GM23338 (cell line): ENCODE measurements around the gene RAB27B. TPM values are rescaled to one million over a fixed set of nuclear protein-coding genes. Genes with fewer than 3 reads are reported as not detected.

Source experiments
- ATAC-seq: fragments of 200-7000 bp; cut with Tn5 transposase; 3 replicates; pipeline ENCODE4 v1.9.1; 2020
- DNase-seq: peaks from one replicate; pipeline ENCODE4 v3.0.0-alpha.2; 2015; ENCODE audit warnings: low spot score
- H2AFZ ChIP-seq: fragments of 200-600 bp; sonication (generic); 2 replicates; pipeline ENCODE4 v1.8.0; 2016; ENCODE audit warnings: antibody characterized with exemption, mild to moderate bottlenecking, moderate library complexity
- H3F3A ChIP-seq: fragments of 200-600 bp; sonication (generic); replicated peaks from 2 replicates; pipeline ENCODE4 v1.8.0; 2017; ENCODE audit warnings: antibody characterized with exemption, mixed run types, low read depth
- H3K27ac ChIP-seq: fragments of 200-600 bp; sonication (generic); 2 replicates; pipeline ENCODE4 v1.6.1; 2016; ENCODE audit warnings: low read depth
- H3K27me3 ChIP-seq: fragments of 200-600 bp; sonication (generic); 2 replicates; pipeline ENCODE4 v1.8.0; 2016; ENCODE audit warnings: mild to moderate bottlenecking, mixed run types, moderate library complexity; ENCODE audit not compliant: insufficient read depth
- H3K36me3 ChIP-seq: fragments of 200-600 bp; sonication (generic); 2 replicates; pipeline ENCODE4 v1.8.0; 2016; ENCODE audit warnings: mild to moderate bottlenecking; ENCODE audit not compliant: insufficient read depth
- H3K4me1 ChIP-seq: fragments of 200-600 bp; sonication (generic); 2 replicates; pipeline ENCODE4 v1.8.0; 2016; ENCODE audit warnings: mild to moderate bottlenecking, moderate library complexity; ENCODE audit not compliant: insufficient read depth
- H3K4me2 ChIP-seq: fragments of 200-600 bp; sonication (generic); 2 replicates; pipeline ENCODE4 v1.7.1; 2017; ENCODE audit warnings: mixed run types
- H3K4me3 ChIP-seq: fragments of 200-600 bp; sonication (generic); 2 replicates; pipeline ENCODE4 v1.6.1; 2016; ENCODE audit warnings: mixed run types
- H3K79me2 ChIP-seq: fragments of 200-600 bp; sonication (generic); replicated peaks from 2 replicates; pipeline ENCODE4 v1.8.0; 2017; ENCODE audit warnings: mild to moderate bottlenecking; ENCODE audit not compliant: insufficient read depth
- H3K9me2 ChIP-seq: fragments of 200-600 bp; sonication (generic); 2 replicates; pipeline ENCODE4 v1.8.0; 2017; ENCODE audit not compliant: insufficient read depth
- H4K20me1 ChIP-seq: fragments of 200-600 bp; sonication (generic); replicated peaks from 2 replicates; pipeline ENCODE4 v1.8.0; 2017; ENCODE audit warnings: mild to moderate bottlenecking; ENCODE audit not compliant: insufficient read depth
- H3K27ac Mint-ChIP-seq: 2 replicates; pipeline ENCODE4 v1.8.0; 2020; ENCODE audit warnings: inconsistent platforms, mild to moderate bottlenecking, moderate library complexity, mixed read lengths
- H3K27me3 Mint-ChIP-seq: 3 replicates; pipeline ENCODE4 v1.8.0; 2022; ENCODE audit warnings: low read depth, mild to moderate bottlenecking, moderate library complexity, mixed read lengths, inconsistent platforms; ENCODE audit not compliant: insufficient read depth, poor library complexity
- H3K36me3 Mint-ChIP-seq: 3 replicates; pipeline ENCODE4 v1.8.0; 2021; ENCODE audit warnings: low read depth, mild to moderate bottlenecking, inconsistent platforms, moderate library complexity, mixed read lengths
- H3K4me1 Mint-ChIP-seq: 3 replicates; pipeline ENCODE4 v1.8.0; 2020; ENCODE audit warnings: mild to moderate bottlenecking, inconsistent platforms, mixed read lengths
- H3K4me3 Mint-ChIP-seq: 3 replicates; pipeline ENCODE4 v1.8.0; 2021; ENCODE audit warnings: moderate library complexity, mild to moderate bottlenecking, inconsistent platforms, mixed read lengths
- H3K9me3 Mint-ChIP-seq: 3 replicates; pipeline ENCODE4 v1.8.0; 2020; ENCODE audit warnings: moderate library complexity, mild to moderate bottlenecking, inconsistent platforms, mixed read lengths
- CREB1 ChIP-seq: fragments of 250-450 bp; sonication (Bioruptor Pico); IDR thresholded peaks from 2 replicates; pipeline ENCODE4 v1.5.0; 2020; ENCODE audit warnings: low read depth, mild to moderate bottlenecking, moderate library complexity
- ETS1 ChIP-seq: IDR thresholded peaks from 2 replicates; pipeline ENCODE4 v1.6.1; 2016; ENCODE audit warnings: antibody characterized with exemption
- EZH2 ChIP-seq: fragments of 200-600 bp; sonication (generic); IDR thresholded peaks from one replicate; pipeline ENCODE4 v1.8.0; 2017; ENCODE audit warnings: antibody characterized with exemption, mild to moderate bottlenecking, low read depth; ENCODE audit not compliant: unreplicated experiment
- POLR2AphosphoS5 ChIP-seq: IDR thresholded peaks from 2 replicates; pipeline ENCODE4 v1.6.1; 2016; ENCODE audit warnings: antibody characterized with exemption, low read depth
- STAT1 ChIP-seq: IDR thresholded peaks from one replicate; pipeline ENCODE4 v1.6.1; 2016; ENCODE audit warnings: antibody characterized with exemption; ENCODE audit not compliant: unreplicated experiment
- ZNF331 ChIP-seq: fragments of 250-450 bp; sonication (Bioruptor Pico); IDR thresholded peaks from 2 replicates; pipeline ENCODE4 v1.5.0; 2020; ENCODE audit warnings: low read depth, mild to moderate bottlenecking, moderate library complexity
- ZNF462 ChIP-seq: fragments of 250-450 bp; sonication (Bioruptor Pico); IDR thresholded peaks from 2 replicates; pipeline ENCODE4 v1.5.0; 2020; ENCODE audit warnings: mild to moderate bottlenecking, moderate library complexity
- polyA plus RNA-seq: library from polyadenylated mRNA; unstranded; fragments of >200 nt; fragmentation: Nextera tagmentation; extraction: Ambion mirVana; gene quantifications from 2 replicates; pipeline ENCODE4 v1.2.1, GENCODE V29; 2016
- total RNA-seq: library from RNA; depleted of rRNA; stranded (reverse); fragments of >200 nt; shearing (Covaris generic); gene quantifications from 2 replicates; pipeline ENCODE4 v1.2.3, GENCODE V29; 2014
- TF ChIP-seq, protein P1 (sequence below), 2 experiments: fragments of 200-600 bp in 1 of 2; sonication (generic) in 1 of 2; conservative IDR thresholded peaks; 2 replicates each; pipeline versions ENCODE4 v1.5.1 to v1.6.1; 2016 to 2017; ENCODE audit warnings: antibody characterized with exemption in 2 of 2, low read depth in 2 of 2, mild to moderate bottlenecking in 2 of 2, moderate library complexity in 1 of 2

RAB27B gene
- total and polyA plus RNA-seq, 2 experiments from 2014 or later, result 0.13 to 0.56 TPM

- Mint-ChIP-seq H3K4me3 (no peak overlapping the region), H3K9me3 (no peaks in the 10 kb centered on the region), H3K27me3 (no peaks in the 10 kb centered on the region), H3K36me3 (no peaks in the 10 kb centered on the region), H3K27ac (no peak overlapping the region), H3K4me1 (no peaks in the 10 kb centered on the region)
- Histone ChIP-seq H3K9me2 (no peaks in the 10 kb centered on the region; the same call in 1 of the 2 replicates), H3K4me1 (no peaks in the 10 kb centered on the region), H3K27ac (no peak overlapping the region), H3K79me2 (no peaks in the 10 kb centered on the region), H3K27me3 (no peaks in the 10 kb centered on the region), H2AFZ (no peak overlapping the region), H3K36me3 (no peaks in the 10 kb centered on the region), H3K4me3 (no peak overlapping the region), H4K20me1 (no peaks in the 10 kb centered on the region), H3K4me2 (no peak overlapping the region), H3F3A (no peaks in the 10 kb centered on the region)
- ATAC-seq (no peak), DNase-seq (no peak)
- TF ChIP-seq EZH2, result no peak
- TF ChIP-seq POLR2AphosphoS5, result no peak
- TF ChIP-seq, protein P1, sequence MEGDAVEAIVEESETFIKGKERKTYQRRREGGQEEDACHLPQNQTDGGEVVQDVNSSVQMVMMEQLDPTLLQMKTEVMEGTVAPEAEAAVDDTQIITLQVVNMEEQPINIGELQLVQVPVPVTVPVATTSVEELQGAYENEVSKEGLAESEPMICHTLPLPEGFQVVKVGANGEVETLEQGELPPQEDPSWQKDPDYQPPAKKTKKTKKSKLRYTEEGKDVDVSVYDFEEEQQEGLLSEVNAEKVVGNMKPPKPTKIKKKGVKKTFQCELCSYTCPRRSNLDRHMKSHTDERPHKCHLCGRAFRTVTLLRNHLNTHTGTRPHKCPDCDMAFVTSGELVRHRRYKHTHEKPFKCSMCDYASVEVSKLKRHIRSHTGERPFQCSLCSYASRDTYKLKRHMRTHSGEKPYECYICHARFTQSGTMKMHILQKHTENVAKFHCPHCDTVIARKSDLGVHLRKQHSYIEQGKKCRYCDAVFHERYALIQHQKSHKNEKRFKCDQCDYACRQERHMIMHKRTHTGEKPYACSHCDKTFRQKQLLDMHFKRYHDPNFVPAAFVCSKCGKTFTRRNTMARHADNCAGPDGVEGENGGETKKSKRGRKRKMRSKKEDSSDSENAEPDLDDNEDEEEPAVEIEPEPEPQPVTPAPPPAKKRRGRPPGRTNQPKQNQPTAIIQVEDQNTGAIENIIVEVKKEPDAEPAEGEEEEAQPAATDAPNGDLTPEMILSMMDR (conservative IDR thresholded peaks at IDR 0.05; ENCODE audit: low read depth in 2 of 2), result no peak
- no peak for TF ChIP-seq STAT1
- TF ChIP-seq ETS1, result no peak
- no peak for TF ChIP-seq ZNF331 (CRISPR knock-in tag)
- TF ChIP-seq ZNF462, result no peak
- no peak for TF ChIP-seq CREB1 (CRISPR knock-in tag)
These were observed 43.0 kb downstream of the RAB27B start for GRCh38 chr18:54871231-54871630.
